PC-9 (cell line): ENCODE measurements around the gene POP4. TPM values are rescaled to one million over a fixed set of nuclear protein-coding genes. Genes with fewer than 3 reads are reported as not detected.

ENCODE experiments used
- BruUV-seq: library from RNA; stranded (reverse); fragments of 400-500 nt; replicated peaks from 2 replicates; lab custom pipeline; 2021; lab: Mats Ljungman, UMichigan
- CTCF ChIA-PET: fragments of 300-600 bp; sonication (Branson Sonifier 250); formaldehyde crosslinking; loops from one replicate; lab custom pipeline; 2022; ENCODE audit warnings: antibody characterized with exemption; lab: Charles Lee
- POLR2A ChIA-PET: fragments of 300-600 bp; sonication (Branson Sonifier 250); formaldehyde crosslinking; loops from one replicate; lab custom pipeline; 2022; ENCODE audit warnings: antibody characterized with exemption; ENCODE audit not compliant: unreplicated experiment; lab: Charles Lee
- DNase-seq, 2 experiments: peaks; one replicate each; pipeline versions ENCODE4 v3.0.0 to v3.0.0-alpha.2; 2015 to 2022; ENCODE audit warnings: mixed read lengths in 1 of 2
- H2AFZ ChIP-seq: fragments of 200-600 bp; sonication (generic); 2 replicates; pipeline ENCODE4 v1.8.1; 2017; ENCODE audit warnings: antibody characterized with exemption
- H3F3A ChIP-seq: fragments of 200-600 bp; sonication (generic); 2 replicates; pipeline ENCODE4 v1.8.1; 2017; ENCODE audit warnings: antibody characterized with exemption, mild to moderate bottlenecking, low read depth; ENCODE audit not compliant: insufficient read depth
- H3K27ac ChIP-seq: fragments of 200-600 bp; sonication (generic); 2 replicates; pipeline ENCODE4 v1.6.1; 2016; ENCODE audit warnings: mixed run types
- H3K27me3 ChIP-seq: fragments of 200-600 bp; sonication (generic); 2 replicates; pipeline ENCODE4 v1.6.1; 2016; ENCODE audit warnings: low read depth, mixed run types; ENCODE audit not compliant: insufficient read depth
- H3K36me3 ChIP-seq: fragments of 200-600 bp; sonication (generic); 2 replicates; pipeline ENCODE4 v1.6.1; 2016; ENCODE audit warnings: low read depth, mixed run types
- H3K4me1 ChIP-seq: fragments of 200-600 bp; sonication (generic); replicated peaks from 2 replicates; pipeline ENCODE4 v1.6.1; 2016; ENCODE audit warnings: mixed run types; ENCODE audit not compliant: insufficient read depth
- H3K4me2 ChIP-seq: fragments of 200-600 bp; sonication (generic); 2 replicates; pipeline ENCODE4 v1.6.1; 2017; ENCODE audit warnings: mixed run types
- H3K4me3 ChIP-seq: fragments of 200-600 bp; sonication (generic); 2 replicates; pipeline ENCODE4 v1.6.1; 2016; ENCODE audit warnings: mixed run types
- H3K79me2 ChIP-seq: fragments of 200-600 bp; sonication (generic); 2 replicates; pipeline ENCODE4 v1.6.1; 2017; ENCODE audit warnings: low read depth, mixed run types
- H3K9me2 ChIP-seq: fragments of 200-600 bp; sonication (generic); 2 replicates; pipeline ENCODE4 v1.8.1; 2017; ENCODE audit warnings: mild to moderate bottlenecking; ENCODE audit not compliant: insufficient read depth
- H3K9me3 ChIP-seq: fragments of 200-600 bp; sonication (generic); 2 replicates; pipeline ENCODE4 v1.8.1; 2016; ENCODE audit warnings: low read depth; ENCODE audit not compliant: insufficient read depth
- H4K20me1 ChIP-seq: fragments of 200-600 bp; sonication (generic); 2 replicates; pipeline ENCODE4 v1.8.1; 2017; ENCODE audit not compliant: insufficient read depth
- CTCF ChIP-seq: fragments of 200-600 bp; sonication (generic); conservative IDR thresholded peaks from 2 replicates; pipeline ENCODE4 v1.6.1; 2017; ENCODE audit warnings: mixed run types, antibody characterized with exemption, mild to moderate bottlenecking, moderate library complexity
- EZH2 ChIP-seq: fragments of 200-600 bp; sonication (generic); IDR thresholded peaks from 2 replicates; pipeline ENCODE4 v1.8.0; 2017; ENCODE audit warnings: antibody characterized with exemption, low read depth
- intact Hi-C: fragments of 100-400 bp; cut with micrococcal nuclease; formaldehyde crosslinking; loops from one replicate; pipeline ENCODE4 v1.10.0; 2022; ENCODE audit not compliant: unreplicated experiment
- total RNA-seq: library from RNA; stranded (reverse); gene quantifications from 2 replicates; pipeline ENCODE4 v1.2.3, GENCODE V29; 2021

POP4 gene
- total RNA-seq, 1 experiment from 2014 or later, result 66.6 TPM

- no peaks in the 10 kb centered on the region for H3K79me2 ChIP-seq
- intact Hi-C loops, result no loop called here
- H3K9me3 ChIP-seq, result no peaks in the 10 kb centered on the region
- TF ChIP-seq EZH2, result no peak
- TF ChIP-seq CTCF, result no peak
- H3F3A ChIP-seq, result no peaks in the 10 kb centered on the region
- ChIA-PET POLR2A (no interaction called here), CTCF (no interaction called here)
- no peak overlapping the region for H3K4me2 ChIP-seq
- no peak overlapping the region for H3K4me3 ChIP-seq
- H4K20me1 ChIP-seq, result no peaks in the 10 kb centered on the region
- H2AFZ ChIP-seq, result no peak overlapping the region
- peaks cover 61% of the 10 kb centered on the region for H3K27me3 ChIP-seq
- H3K27ac ChIP-seq, result no peak overlapping the region
- no peak for DNase-seq
- no TSS peak for BruUV-seq
- H3K9me2 ChIP-seq, result no peaks in the 10 kb centered on the region
- H3K4me1 ChIP-seq, result no peaks in the 10 kb centered on the region
- H3K36me3 ChIP-seq, result no peaks in the 10 kb centered on the region
These were observed 45.6 kb upstream of the POP4 start for GRCh38 chr19:29560313-29561075.

GRCh38 chr19:29561601-29562000 lies 44.5 kb upstream of the POP4 start:
- no TSS peak for BruUV-seq
- Histone ChIP-seq H3K4me3 (no peak overlapping the region), H3K36me3 (no peaks in the 10 kb centered on the region), H3F3A (no peaks in the 10 kb centered on the region), H3K4me1 (no peaks in the 10 kb centered on the region), H3K9me2 (no peaks in the 10 kb centered on the region), H3K27ac (no peak overlapping the region), H2AFZ (no peak overlapping the region), H3K27me3 (peaks cover 57% of the 10 kb centered on the region), H4K20me1 (no peaks in the 10 kb centered on the region), H3K79me2 (no peaks in the 10 kb centered on the region), H3K9me3 (no peaks in the 10 kb centered on the region), H3K4me2 (no peak overlapping the region)
- no peak for TF ChIP-seq EZH2
- TF ChIP-seq CTCF, result no peak
- intact Hi-C loops, result no loop called here
- DNase-seq, result no peak
- CTCF ChIA-PET, result no interaction called here
- POLR2A ChIA-PET, result no interaction called here

- intact Hi-C loops, result no loop called here
- H4K20me1 ChIP-seq, result no peaks in the 10 kb centered on the region
- peaks cover 56% of the 10 kb centered on the region for H3K27me3 ChIP-seq
- no TSS peak for BruUV-seq
- no peaks in the 10 kb centered on the region for H3K36me3 ChIP-seq
- no peaks in the 10 kb centered on the region for H3K9me2 ChIP-seq
- no peak overlapping the region for H3K4me3 ChIP-seq
- H3K4me1 ChIP-seq, result no peaks in the 10 kb centered on the region
- no peaks in the 10 kb centered on the region for H3K9me3 ChIP-seq
- no peak for DNase-seq
- TF ChIP-seq EZH2 (no peak), CTCF (no peak)
- no peak overlapping the region for H3K4me2 ChIP-seq
- H2AFZ ChIP-seq, result no peak overlapping the region
- ChIA-PET POLR2A (no interaction called here), CTCF (no interaction called here)
- H3K79me2 ChIP-seq, result no peaks in the 10 kb centered on the region
- H3F3A ChIP-seq, result no peaks in the 10 kb centered on the region
- H3K27ac ChIP-seq, result no peak overlapping the region
These were observed 43.5 kb upstream of the POP4 start for GRCh38 chr19:29562299-29563297.
